OCI-LY1 (cell line): ENCODE results near the gene ARHGEF39.

Experiments
- CTCF ChIP-seq: fragments of 200-600 bp; sonication (generic), shearing (Covaris generic); IDR thresholded peaks from 2 replicates; pipeline ENCODE4 v1.5.1; 2017; ENCODE audit warnings: mild to moderate bottlenecking, antibody characterized with exemption, low read length, moderate library complexity, mixed read lengths
- EZH2 ChIP-seq: fragments of 200-600 bp; sonication (generic), shearing (Covaris generic); IDR thresholded peaks from 2 replicates; pipeline ENCODE4 v1.8.0; 2017; ENCODE audit warnings: borderline replicate concordance, mixed run types, mild to moderate bottlenecking, antibody characterized with exemption, low read length, moderate library complexity, mixed read lengths

- TF ChIP-seq CTCF: peak; percentile 77
- no peak for TF ChIP-seq EZH2
Measured at GRCh38 chr9:35658137-35658967, 6.6 kb downstream of the ARHGEF39 start, which contains the start of gene CCDC107.
